ENCODE results near the gene FOXE3.

Gene FOXE3

GRCh38 chr1:47438165-47439016 lies 22.3 kb downstream of the FOXE3 start:
- Histone ChIP-seq H3K9ac (no peak overlapping the region), H3K27ac (no peak overlapping the region)
- TF ChIP-seq, protein P1, sequence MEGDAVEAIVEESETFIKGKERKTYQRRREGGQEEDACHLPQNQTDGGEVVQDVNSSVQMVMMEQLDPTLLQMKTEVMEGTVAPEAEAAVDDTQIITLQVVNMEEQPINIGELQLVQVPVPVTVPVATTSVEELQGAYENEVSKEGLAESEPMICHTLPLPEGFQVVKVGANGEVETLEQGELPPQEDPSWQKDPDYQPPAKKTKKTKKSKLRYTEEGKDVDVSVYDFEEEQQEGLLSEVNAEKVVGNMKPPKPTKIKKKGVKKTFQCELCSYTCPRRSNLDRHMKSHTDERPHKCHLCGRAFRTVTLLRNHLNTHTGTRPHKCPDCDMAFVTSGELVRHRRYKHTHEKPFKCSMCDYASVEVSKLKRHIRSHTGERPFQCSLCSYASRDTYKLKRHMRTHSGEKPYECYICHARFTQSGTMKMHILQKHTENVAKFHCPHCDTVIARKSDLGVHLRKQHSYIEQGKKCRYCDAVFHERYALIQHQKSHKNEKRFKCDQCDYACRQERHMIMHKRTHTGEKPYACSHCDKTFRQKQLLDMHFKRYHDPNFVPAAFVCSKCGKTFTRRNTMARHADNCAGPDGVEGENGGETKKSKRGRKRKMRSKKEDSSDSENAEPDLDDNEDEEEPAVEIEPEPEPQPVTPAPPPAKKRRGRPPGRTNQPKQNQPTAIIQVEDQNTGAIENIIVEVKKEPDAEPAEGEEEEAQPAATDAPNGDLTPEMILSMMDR (IDR thresholded peaks at IDR 0.05), result no peak

DNA sequence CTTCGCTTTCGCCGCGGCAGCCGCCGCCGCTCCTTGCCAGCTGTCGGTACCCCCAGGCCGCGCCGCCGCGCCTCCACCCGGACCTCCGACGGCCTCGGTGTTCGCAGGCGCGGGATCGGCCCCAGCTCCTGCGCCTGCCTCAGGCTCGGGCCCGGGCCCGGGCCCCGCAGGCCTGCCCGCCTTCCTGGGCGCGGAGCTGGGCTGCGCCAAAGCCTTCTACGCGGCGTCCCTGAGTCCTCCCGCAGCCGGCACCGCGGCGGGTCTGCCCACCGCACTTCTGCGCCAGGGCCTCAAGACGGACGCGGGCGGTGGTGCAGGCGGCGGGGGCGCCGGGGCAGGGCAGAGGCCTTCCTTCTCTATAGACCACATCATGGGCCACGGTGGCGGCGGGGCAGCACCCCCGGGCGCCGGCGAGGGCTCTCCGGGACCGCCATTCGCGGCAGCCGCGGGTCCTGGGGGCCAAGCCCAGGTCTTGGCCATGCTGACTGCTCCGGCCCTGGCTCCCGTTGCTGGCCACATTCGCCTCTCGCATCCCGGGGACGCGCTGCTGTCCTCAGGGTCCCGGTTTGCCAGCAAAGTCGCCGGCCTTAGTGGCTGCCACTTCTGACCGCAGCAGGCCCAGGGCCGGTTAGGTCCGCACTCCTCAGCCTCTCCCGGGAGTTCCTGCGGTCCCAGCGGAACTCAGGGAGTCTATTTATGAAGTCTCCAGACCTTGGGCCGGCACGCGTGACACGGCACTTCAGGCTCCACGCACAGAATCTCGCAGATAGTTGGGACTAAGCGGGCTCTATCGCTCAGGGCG lies 23.1 kb downstream of the FOXE3 start:
- no peaks in the 10 kb centered on the region for H3K36me3 ChIP-seq (ENCODE audit: control insufficient read depth, insufficient read depth, low read length)
- H3K9ac ChIP-seq, result no peak overlapping the region
- no peak overlapping the region for H3K4me3 ChIP-seq (ENCODE audit: low read depth, low read length)
- no peaks in the 10 kb centered on the region for H3K9me3 ChIP-seq (ENCODE audit: control insufficient read depth, low read length)
- TF ChIP-seq, protein P1 (IDR thresholded peaks at IDR 0.05), result no peak
- H3K4me1 ChIP-seq, result no peaks in the 10 kb centered on the region
- no peak overlapping the region for H3K4me2 ChIP-seq (ENCODE audit: low read length)
- no peak overlapping the region for H3K27ac ChIP-seq
- no peak overlapping the region for H2AFZ ChIP-seq
- no peaks in the 10 kb centered on the region for H3K79me2 ChIP-seq
- peaks cover 5% of the 10 kb centered on the region for H3K27me3 ChIP-seq (ENCODE audit: control insufficient read depth, insufficient read depth, low read length)

More at GRCh38 chr1:47438165-47439016, 22.3 kb downstream of the FOXE3 start:
- peak overlapping the region; percentile 83 for H3K4me2 ChIP-seq (ENCODE audit: low read length)
- no peaks in the 10 kb centered on the region for H3K27me3 ChIP-seq (ENCODE audit: control insufficient read depth, insufficient read depth, low read length)
- H3K4me3 ChIP-seq (ENCODE audit: low read depth, low read length), result peak overlapping the region; percentile 54
- peak overlapping the region; percentile 74 for H2AFZ ChIP-seq
- no peaks in the 10 kb centered on the region for H3K79me2 ChIP-seq
- H3K36me3 ChIP-seq (ENCODE audit: control insufficient read depth, insufficient read depth, low read length), result no peaks in the 10 kb centered on the region
- H3K4me1 ChIP-seq, result no peaks in the 10 kb centered on the region
- H3K9me3 ChIP-seq (ENCODE audit: control insufficient read depth, low read length), result no peaks in the 10 kb centered on the region

- Histone ChIP-seq H3K4me3 (ENCODE audit: low read depth, low read length) (no peak overlapping the region), H3K4me2 (ENCODE audit: low read length) (no peak overlapping the region), H3K9me3 (ENCODE audit: control insufficient read depth, low read length) (no peaks in the 10 kb centered on the region), H3K36me3 (ENCODE audit: control insufficient read depth, insufficient read depth, low read length) (no peaks in the 10 kb centered on the region), H2AFZ (no peak overlapping the region), H3K9ac (no peak overlapping the region), H3K27ac (no peak overlapping the region), H3K4me1 (no peaks in the 10 kb centered on the region), H3K27me3 (ENCODE audit: control insufficient read depth, insufficient read depth, low read length) (peaks cover 13% of the 10 kb centered on the region), H3K79me2 (no peaks in the 10 kb centered on the region)
- TF ChIP-seq, protein P1 (IDR thresholded peaks at IDR 0.05), result no peak
These were observed 23.9 kb downstream of the FOXE3 start for GRCh38 chr1:47439819-47440598.

DNA sequence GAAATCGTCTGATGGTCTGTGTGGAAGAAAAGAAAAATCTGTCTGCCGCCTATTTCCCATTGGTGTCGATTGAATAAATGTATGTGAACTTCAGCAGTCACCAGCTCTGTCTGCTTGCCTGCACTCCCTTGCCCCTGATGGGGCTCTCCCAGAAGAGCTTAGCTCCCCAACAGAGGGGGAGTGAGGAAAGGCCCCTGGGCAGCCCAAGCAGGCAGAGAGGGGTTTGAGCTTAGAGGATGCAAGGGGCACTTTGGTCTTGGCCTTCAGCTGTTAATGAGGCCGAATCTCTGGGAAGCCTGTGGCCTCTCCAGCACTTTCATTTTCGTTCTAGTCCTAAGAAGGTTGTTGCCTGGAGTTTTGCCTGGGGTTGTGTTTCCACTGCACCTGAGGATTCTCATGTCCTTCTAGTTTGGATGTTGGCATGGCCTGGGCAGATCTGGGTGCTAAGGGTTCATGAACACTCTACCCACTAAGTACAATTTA lies 24.6 kb downstream of the FOXE3 start:
- H2AFZ ChIP-seq, result no peak overlapping the region
- no peaks in the 10 kb centered on the region for H3K9me3 ChIP-seq (ENCODE audit: control insufficient read depth, low read length)
- H3K4me3 ChIP-seq (ENCODE audit: low read depth, low read length), result no peak overlapping the region
- no peak overlapping the region for H3K9ac ChIP-seq
- H3K27ac ChIP-seq, result no peak overlapping the region
- peaks cover 15% of the 10 kb centered on the region for H3K27me3 ChIP-seq (ENCODE audit: control insufficient read depth, insufficient read depth, low read length)
- H3K4me1 ChIP-seq, result no peaks in the 10 kb centered on the region
- no peaks in the 10 kb centered on the region for H3K36me3 ChIP-seq (ENCODE audit: control insufficient read depth, insufficient read depth, low read length)
- no peaks in the 10 kb centered on the region for H3K79me2 ChIP-seq
- TF ChIP-seq, protein P1 (IDR thresholded peaks at IDR 0.05), result no peak
- H3K4me2 ChIP-seq (ENCODE audit: low read length), result no peak overlapping the region
